OCI-LY7 (cell line): Measurements from ENCODE around the gene TSHZ2. TPM values are rescaled to one million over a fixed set of nuclear protein-coding genes. Genes with fewer than 3 reads are reported as not detected.

Experiments used
- BruUV-seq: library from RNA; stranded (reverse); fragments of 400-500 nt; replicated peaks from 2 replicates; lab custom pipeline; 2021; lab: Mats Ljungman, UMichigan
- CTCF ChIA-PET: fragments of 300-600 bp; sonication (Branson Sonifier 250); formaldehyde crosslinking; loops from one replicate; lab custom pipeline; 2022; ENCODE audit warnings: antibody characterized with exemption; ENCODE audit not compliant: unreplicated experiment; lab: Charles Lee
- POLR2A ChIA-PET: fragments of 300-600 bp; sonication (Branson Sonifier 250); formaldehyde crosslinking; loops from one replicate; lab custom pipeline; 2022; ENCODE audit warnings: antibody characterized with exemption; lab: Charles Lee
- DNase-seq: peaks from one replicate; pipeline ENCODE4 v3.0.0-alpha.2; 2015; ENCODE audit warnings: low spot score
- H2AFZ ChIP-seq: fragments of 200-600 bp; sonication (generic), shearing (Covaris generic); 2 replicates; pipeline ENCODE4 v1.6.1; 2014; ENCODE audit warnings: mild to moderate bottlenecking, antibody characterized with exemption, low read length, moderate library complexity
- H3K27ac ChIP-seq: fragments of 200-600 bp; sonication (generic); 2 replicates; pipeline ENCODE4 v1.5.1; 2014; ENCODE audit warnings: mixed run types, low read depth, mild to moderate bottlenecking, moderate library complexity, low read length, inconsistent platforms; ENCODE audit not compliant: poor library complexity, severe bottlenecking
- H3K36me3 ChIP-seq: fragments of 200-600 bp; sonication (generic); 2 replicates; pipeline ENCODE4 v1.6.1; 2014; ENCODE audit warnings: mild to moderate bottlenecking, antibody characterized with exemption, low read length, moderate library complexity, mixed read lengths; ENCODE audit not compliant: insufficient read depth
- H3K4me1 ChIP-seq: fragments of 200-600 bp; sonication (generic); 2 replicates; pipeline ENCODE4 v1.5.1; 2014; ENCODE audit warnings: mild to moderate bottlenecking, low read length; ENCODE audit not compliant: insufficient read depth, poor library complexity, severe bottlenecking
- H3K4me2 ChIP-seq: fragments of 200-600 bp; sonication (generic); 2 replicates; pipeline ENCODE4 v1.6.1; 2014; ENCODE audit warnings: mild to moderate bottlenecking, low read length
- H3K4me3 ChIP-seq: fragments of 200-600 bp; sonication (generic); 2 replicates; pipeline ENCODE4 v1.5.1; 2014; ENCODE audit warnings: mild to moderate bottlenecking, low read depth, low read length; ENCODE audit not compliant: poor library complexity, severe bottlenecking
- H3K79me2 ChIP-seq: fragments of 200-600 bp; sonication (generic); 2 replicates; pipeline ENCODE4 v1.6.1; 2016; ENCODE audit warnings: low read depth, mild to moderate bottlenecking, low read length, moderate library complexity, mixed read lengths; ENCODE audit not compliant: insufficient read depth
- H3K9me2 ChIP-seq: fragments of 200-600 bp; sonication (generic); 2 replicates; pipeline ENCODE4 v1.6.1; 2016; ENCODE audit warnings: mild to moderate bottlenecking, low read length, mixed read lengths; ENCODE audit not compliant: insufficient read depth
- H3K9me3 ChIP-seq: fragments of 200-600 bp; sonication (generic); 2 replicates; pipeline ENCODE4 v1.6.1; 2014; ENCODE audit warnings: mild to moderate bottlenecking, mixed run types, low read length, mixed read lengths
- H4K20me1 ChIP-seq: fragments of 200-600 bp; sonication (generic); 2 replicates; pipeline ENCODE4 v1.6.1; 2014; ENCODE audit warnings: mild to moderate bottlenecking, antibody characterized with exemption, low read length, moderate library complexity, mixed read lengths; ENCODE audit not compliant: insufficient read depth
- CTCF ChIP-seq: fragments of 200-600 bp; sonication (generic); conservative IDR thresholded peaks from 2 replicates; pipeline ENCODE4 v1.5.1; 2014; ENCODE audit warnings: mild to moderate bottlenecking, antibody characterized with exemption, low read length, moderate library complexity, mixed read lengths
- EZH2phosphoT487 ChIP-seq: fragments of 200-600 bp; sonication (generic); IDR thresholded peaks from 2 replicates; pipeline ENCODE4 v1.6.1; 2018; ENCODE audit warnings: low read depth, borderline replicate concordance, mild to moderate bottlenecking, mixed run types, antibody characterized with exemption, low read length, moderate library complexity, mixed read lengths
- intact Hi-C: fragments of 100-400 bp; cut with micrococcal nuclease; formaldehyde crosslinking; loops from one replicate; pipeline ENCODE4 v1.10.0; 2022; ENCODE audit not compliant: unreplicated experiment
- total RNA-seq, 2 experiments: library from RNA; depleted of rRNA in 1 of 2; stranded (reverse); fragments of >200 nt in 1 of 2; shearing (Covaris generic) in 1 of 2; gene quantifications; 2 replicates each; pipeline ENCODE4 v1.2.3, GENCODE V29; 2014 to 2022

Gene TSHZ2
- total RNA-seq, 2 experiments from 2014 or later: not detected

- H3K36me3 ChIP-seq: no peaks in the 10 kb centered on the region
Observed at GRCh38 chr20:53077373-53078205, 105.4 kb downstream of the TSHZ2 start.

GRCh38 chr20:53078761-53079160 is 106.6 kb downstream of the TSHZ2 start:
- no peaks in the 10 kb centered on the region for H3K36me3 ChIP-seq
- no peak overlapping the region for H3K4me2 ChIP-seq
- no peaks in the 10 kb centered on the region for H3K9me3 ChIP-seq
- H2AFZ ChIP-seq: no peak overlapping the region
- H3K4me1 ChIP-seq: peaks cover 12% of the 10 kb centered on the region
- no peak for DNase-seq
- BruUV-seq: no TSS peak
- H3K4me3 ChIP-seq: no peak overlapping the region
- CTCF ChIA-PET: no interaction called here
- no peaks in the 10 kb centered on the region for H3K79me2 ChIP-seq
- POLR2A ChIA-PET: interaction anchor here (1.5 kb wide), 1 partner anchor 12 kb away, joined by 6 read pairs; no protein-coding TSS in a partner anchor
- no peak overlapping the region for H3K27ac ChIP-seq
- no peaks in the 10 kb centered on the region for H3K9me2 ChIP-seq
- no peaks in the 10 kb centered on the region for H4K20me1 ChIP-seq
- intact Hi-C loops: no loop called here
- TF ChIP-seq EZH2phosphoT487: no peak
- no peak for TF ChIP-seq CTCF

More at GRCh38 chr20:53077373-53078205, 105.4 kb downstream of the TSHZ2 start:
- Histone ChIP-seq H4K20me1 (no peaks in the 10 kb centered on the region), H3K9me2 (no peaks in the 10 kb centered on the region), H3K4me1 (peaks cover 12% of the 10 kb centered on the region), H3K9me3 (no peaks in the 10 kb centered on the region), H2AFZ (no peak overlapping the region; the same call in 1 of the 2 replicates), H3K27ac (no peak overlapping the region), H3K4me2 (no peak overlapping the region), H3K4me3 (no peak overlapping the region), H3K79me2 (no peaks in the 10 kb centered on the region)
- TF ChIP-seq EZH2phosphoT487: no peak
- no peak for TF ChIP-seq CTCF
- no TSS peak for BruUV-seq
- CTCF ChIA-PET: no interaction called here
- intact Hi-C loops: no loop called here
- DNase-seq: no peak
- POLR2A ChIA-PET: interaction anchor here (0.6 kb wide), 2 partner anchors 11 to 472 kb away, joined by 3 to 5 read pairs; no protein-coding TSS in a partner anchor

GRCh38 chr20:53079261-53079691 is 107.1 kb downstream of the TSHZ2 start:
- CTCF ChIA-PET: no interaction called here
- BruUV-seq: no TSS peak

More at GRCh38 chr20:53079261-53079691, 107.1 kb downstream of the TSHZ2 start:
- no peaks in the 10 kb centered on the region for H3K79me2 ChIP-seq
- H4K20me1 ChIP-seq: no peaks in the 10 kb centered on the region
- no peaks in the 10 kb centered on the region for H3K36me3 ChIP-seq
- POLR2A ChIA-PET: interaction anchor here (0.7 to 1.5 kb wide), 3 partner anchors 12 to 24 kb away, joined by 3 to 6 read pairs (median 3); no protein-coding TSS in a partner anchor
- H3K9me2 ChIP-seq: no peaks in the 10 kb centered on the region
- H3K27ac ChIP-seq: no peak overlapping the region
- no peak for DNase-seq
- TF ChIP-seq EZH2phosphoT487 (no peak), CTCF (no peak)
- no peaks in the 10 kb centered on the region for H3K9me3 ChIP-seq
- H3K4me1 ChIP-seq: peaks cover 12% of the 10 kb centered on the region
- H2AFZ ChIP-seq: no peak overlapping the region
- H3K4me2 ChIP-seq: no peak overlapping the region
- no peak overlapping the region for H3K4me3 ChIP-seq
- intact Hi-C loops: no loop called here
